Spleen (tissue), 7 donors: Measurements from ENCODE around the gene PRCD.
"Not testable (repeated sequence)": the region's sequence is repeated elsewhere in the genome, so short reads cannot be mapped to it uniquely, and the experiment has no call there.

Experiments
- CTCF ChIP-seq, 11 experiments: fragments of 200-600 bp in 7 of 11; fragments of 450-650 bp in 4 of 11; sonication (generic) in 4 of 11; IDR thresholded peaks in 8 of 11; conservative IDR thresholded peaks in 3 of 11; 1 replicate in 7 of 11; 2 replicates in 4 of 11; pipeline versions ENCODE4 v1.4.0 to v1.8.0; 2016 to 2021; ENCODE audit warnings: antibody characterized with exemption in 11 of 11, inconsistent platforms in 4 of 11, mild to moderate bottlenecking in 1 of 11
- POLR2A ChIP-seq, 3 donors: fragments of 450-650 bp; IDR thresholded peaks; one replicate each; pipeline ENCODE4 v1.5.1; 2017; ENCODE audit warnings: antibody characterized with exemption in 3 of 3, mild to moderate bottlenecking in 1 of 3
- POLR2AphosphoS5 ChIP-seq, 3 donors: sonication (generic); formaldehyde crosslinking; IDR thresholded peaks; one replicate each; pipeline ENCODE4 v1.5.1; 2017; ENCODE audit warnings: antibody characterized with exemption in 3 of 3
- donor health status: DM: no; HTN: no; CAD: no; lungs with moderate emphysema.
- donor health status: DM: no; HTN: no; CAD: no.
- donor health status: DM: no; HTN: no; CAD: no.

DNA sequence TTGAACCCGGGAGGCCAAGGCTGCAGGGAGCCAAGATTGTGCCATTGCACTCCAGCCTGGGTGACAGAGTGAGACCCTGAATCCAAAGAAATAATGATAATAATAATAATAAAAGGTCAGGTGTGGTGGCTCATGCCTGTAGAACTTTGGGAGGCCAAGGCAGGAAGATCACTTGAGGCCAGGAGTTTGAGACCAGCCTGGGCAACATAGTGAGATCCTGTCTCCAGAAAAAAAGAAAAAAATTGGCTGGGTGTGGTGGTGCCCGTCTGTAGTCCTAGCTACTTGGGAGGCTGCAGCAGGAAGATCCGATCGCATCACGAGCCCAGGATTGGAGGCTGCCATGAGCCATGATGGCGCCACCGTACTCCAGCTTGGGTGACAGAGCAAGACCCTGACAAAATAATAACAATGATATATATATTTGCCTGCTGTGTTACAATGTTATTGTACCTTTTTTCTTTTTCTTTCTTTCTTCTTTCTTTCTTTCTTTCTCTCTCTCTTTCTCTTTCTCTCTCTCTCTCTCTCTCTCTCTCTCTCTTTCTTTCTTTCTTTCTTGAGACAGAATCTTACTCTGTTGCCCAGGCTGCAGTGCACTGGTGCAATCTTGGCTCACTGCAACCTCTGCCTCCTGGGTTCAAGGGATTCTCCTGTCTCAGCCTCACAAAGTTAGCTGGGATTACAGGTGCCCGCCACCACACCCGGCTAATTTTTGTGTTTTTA lies 6.0 kb upstream of the PRCD start:
- not testable (repeated sequence) for TF ChIP-seq POLR2AphosphoS5 (IDR thresholded peaks at IDR 0.05); CTCF (IDR thresholded peaks at IDR 0.05 in 8 of 11, conservative IDR thresholded peaks at IDR 0.05 in 3 of 11); POLR2A (IDR thresholded peaks at IDR 0.05)
